MCF 10A (cell line): ENCODE measurements around the gene C19orf67. TPM values are rescaled to one million over a fixed set of nuclear protein-coding genes. Genes with fewer than 3 reads are reported as not detected.
A peak's percentile ranks its signal among the peaks of the same experiment; 100 is the strongest.
"Not testable (repeated sequence)": the region's sequence is repeated elsewhere in the genome, so short reads cannot be mapped to it uniquely, and the experiment has no call there.

Experiments used
- BruUV-seq: library from RNA; stranded (reverse); fragments of 400-500 nt; replicated peaks from 2 replicates; lab custom pipeline; 2021; lab: Mats Ljungman, UMichigan
- CTCF ChIA-PET: fragments of 300-600 bp; sonication (Branson Sonifier 250); formaldehyde crosslinking; extraction: SDS; loops from one replicate; lab custom pipeline; 2021; ENCODE audit warnings: antibody characterized with exemption, inconsistent platforms; lab: Yijun Ruan, JAX
- POLR2A ChIA-PET: fragments of 300-600, 350-650 bp; sonication (Branson Sonifier 250); formaldehyde crosslinking; extraction: SDS; loops from one replicate; lab custom pipeline; 2020; ENCODE audit warnings: antibody characterized with exemption, inconsistent platforms; lab: Yijun Ruan, JAX
- DNase-seq: peaks from one replicate; pipeline ENCODE4 v3.0.0-alpha.2; 2018; ENCODE audit not compliant: unreplicated experiment
- H3K27ac Mint-ChIP-seq: one replicate; pipeline ENCODE4 v1.8.0; 2022; ENCODE audit warnings: mild to moderate bottlenecking, low read depth, mixed read lengths; ENCODE audit not compliant: unreplicated experiment
- H3K27me3 Mint-ChIP-seq: one replicate; pipeline ENCODE4 v1.8.0; 2022; ENCODE audit warnings: mixed read lengths; ENCODE audit not compliant: insufficient read depth, unreplicated experiment
- H3K36me3 Mint-ChIP-seq: one replicate; pipeline ENCODE4 v1.8.0; 2022; ENCODE audit warnings: mild to moderate bottlenecking, moderate library complexity, mixed read lengths; ENCODE audit not compliant: insufficient read depth, unreplicated experiment
- H3K4me1 Mint-ChIP-seq: one replicate; pipeline ENCODE4 v1.8.0; 2022; ENCODE audit warnings: mixed read lengths; ENCODE audit not compliant: insufficient read depth, unreplicated experiment
- H3K4me3 Mint-ChIP-seq: one replicate; pipeline ENCODE4 v1.8.0; 2022; ENCODE audit warnings: mild to moderate bottlenecking, moderate library complexity, mixed read lengths; ENCODE audit not compliant: unreplicated experiment
- H3K9me3 Mint-ChIP-seq: one replicate; pipeline ENCODE4 v1.8.0; 2022; ENCODE audit warnings: mixed read lengths; ENCODE audit not compliant: unreplicated experiment
- CTCF ChIP-seq: fragments of 200-600 bp; IDR thresholded peaks from one replicate; pipeline ENCODE4 v1.8.0; 2022; ENCODE audit warnings: antibody characterized with exemption, mild to moderate bottlenecking; ENCODE audit not compliant: unreplicated experiment
- intact Hi-C: fragments of 100-400 bp; cut with micrococcal nuclease; formaldehyde crosslinking; loops from 2 replicates; pipeline ENCODE4 v1.14.1; 2022
- total RNA-seq: library from RNA; stranded (reverse); gene quantifications from 2 replicates; pipeline ENCODE4 v1.2.3, GENCODE V29; 2022

The C19orf67 gene
- total RNA-seq, 1 experiment from 2014 or later: not detected

GRCh38 chr19:14039181-14039580 is 46.4 kb downstream of the C19orf67 start:
- ChIA-PET CTCF (interaction anchor here (0.6 to 0.7 kb wide), 2 partner anchors 20 to 132 kb away, joined by 3 to 5 read pairs; no protein-coding TSS in a partner anchor), POLR2A (no interaction called here)
- no peak for TF ChIP-seq CTCF
- Mint-ChIP-seq H3K9me3 (no peaks in the 10 kb centered on the region), H3K27ac (no peak overlapping the region), H3K36me3 (peaks cover 6% of the 10 kb centered on the region), H3K4me3 (no peak overlapping the region), H3K27me3 (no peaks in the 10 kb centered on the region), H3K4me1 (no peaks in the 10 kb centered on the region)
- intact Hi-C loops: no loop called here
- DNase-seq: no peak
- no TSS peak for BruUV-seq

- Mint-ChIP-seq H3K27ac (no peak overlapping the region), H3K4me3 (no peak overlapping the region), H3K36me3 (peaks cover 6% of the 10 kb centered on the region), H3K27me3 (no peaks in the 10 kb centered on the region), H3K9me3 (no peaks in the 10 kb centered on the region), H3K4me1 (peaks cover 12% of the 10 kb centered on the region)
- POLR2A ChIA-PET: no interaction called here
- no peak for DNase-seq
- intact Hi-C loops: no loop called here
- TF ChIP-seq CTCF: no peak
- CTCF ChIA-PET: interaction anchor here (0.6 kb wide), 2 partner anchors 53 to 436 kb away, joined by 3 read pairs; no protein-coding TSS in a partner anchor
- BruUV-seq: no TSS peak
These were observed 49.9 kb downstream of the C19orf67 start for GRCh38 chr19:14035706-14036105.

GRCh38 chr19:14035159-14035558 is 50.4 kb downstream of the C19orf67 start:
- H3K4me1 Mint-ChIP-seq: peaks cover 12% of the 10 kb centered on the region
- BruUV-seq, H3K27me3 Mint-ChIP-seq, intact Hi-C loops, H3K36me3 Mint-ChIP-seq, H3K27ac Mint-ChIP-seq, H3K9me3 Mint-ChIP-seq, DNase-seq, H3K4me3 Mint-ChIP-seq: not testable (repeated sequence)
- ChIA-PET POLR2A (interaction anchor here (0.6 kb wide), 1 partner anchor 85 kb away, joined by 3 read pairs; no protein-coding TSS in a partner anchor), CTCF (interaction anchor here (0.6 to 0.9 kb wide), 2 partner anchors 18 to 437 kb away, joined by 3 to 4 read pairs; no protein-coding TSS in a partner anchor)

GRCh38 chr19:14033946-14034345 is 51.6 kb downstream of the C19orf67 start:
- peaks cover 12% of the 10 kb centered on the region for H3K4me1 Mint-ChIP-seq
- POLR2A ChIA-PET: interaction anchor here (0.9 kb wide), 1 partner anchor 27 kb away, joined by 3 read pairs; no protein-coding TSS in a partner anchor
- DNase-seq: peak; percentile 28
- H3K36me3 Mint-ChIP-seq: peaks cover 6% of the 10 kb centered on the region
- intact Hi-C loops: no loop called here
- H3K9me3 Mint-ChIP-seq: no peaks in the 10 kb centered on the region
- CTCF ChIA-PET: interaction anchor here (0.6 to 1.4 kb wide), 3 partner anchors 9 to 31 kb away, joined by 3 to 4 read pairs (median 3); no protein-coding TSS in a partner anchor
- H3K27ac Mint-ChIP-seq: no peak overlapping the region
- no peaks in the 10 kb centered on the region for H3K27me3 Mint-ChIP-seq
- no peak for TF ChIP-seq CTCF
- no peak overlapping the region for H3K4me3 Mint-ChIP-seq
- no TSS peak for BruUV-seq
